Sigmoid colon (tissue), 4 donors: ENCODE data around the gene TUBAL3.

Experiments
- CTCF ChIP-seq, 4 experiments: fragments of 450-650 bp in 3 of 4; fragments of 200-600 bp in 1 of 4; IDR thresholded peaks; one replicate each; pipeline ENCODE4 v1.5.1; 2016 to 2019; ENCODE audit warnings: antibody characterized with exemption in 4 of 4, mild to moderate bottlenecking in 3 of 4, moderate library complexity in 2 of 4
- EP300 ChIP-seq, 4 donors: sonication (generic); formaldehyde crosslinking; IDR thresholded peaks; one replicate each; pipeline ENCODE4 v1.6.1; 2017; ENCODE audit warnings: antibody characterized with exemption in 4 of 4
- POLR2A ChIP-seq, 2 donors: fragments of 450-650 bp; IDR thresholded peaks; one replicate each; pipeline ENCODE4 v1.6.1; 2016; ENCODE audit warnings: antibody characterized with exemption in 2 of 2, mild to moderate bottlenecking in 2 of 2, moderate library complexity in 2 of 2

GRCh38 chr10:5447611-5448071 lies 43.0 kb upstream of the TUBAL3 start:
- TF ChIP-seq POLR2A (IDR thresholded peaks at IDR 0.05), result no peak
- TF ChIP-seq CTCF (IDR thresholded peaks at IDR 0.05), result no peak
- TF ChIP-seq EP300 (IDR thresholded peaks at IDR 0.05), result no peak
